ENCODE measurements around the gene CHD9NB. TPM values are rescaled to one million over a fixed set of nuclear protein-coding genes. Genes with fewer than 3 reads are reported as not detected.

The CHD9NB gene
- total and polyA plus RNA-seq, 8 donors, result 2.2 to 10.7 (median 7.3) TPM

- intact Hi-C loops (cut with DNase I), result no loop called here
- no peak for ATAC-seq
- Histone ChIP-seq H3K27me3 (no peaks in the 10 kb centered on the region), H3K4me3 (no peak overlapping the region), H3K27ac (no peak overlapping the region), H3K9me3 (no peaks in the 10 kb centered on the region), H3K4me1 (no peaks in the 10 kb centered on the region), H3K36me3 (no peaks in the 10 kb centered on the region)
- no peak for DNase-seq
- TF ChIP-seq CTCF (IDR thresholded peaks at IDR 0.05), result no peak
Measured at GRCh38 chr16:52997922-52998321, 54.8 kb downstream of the CHD9NB start.

DNA sequence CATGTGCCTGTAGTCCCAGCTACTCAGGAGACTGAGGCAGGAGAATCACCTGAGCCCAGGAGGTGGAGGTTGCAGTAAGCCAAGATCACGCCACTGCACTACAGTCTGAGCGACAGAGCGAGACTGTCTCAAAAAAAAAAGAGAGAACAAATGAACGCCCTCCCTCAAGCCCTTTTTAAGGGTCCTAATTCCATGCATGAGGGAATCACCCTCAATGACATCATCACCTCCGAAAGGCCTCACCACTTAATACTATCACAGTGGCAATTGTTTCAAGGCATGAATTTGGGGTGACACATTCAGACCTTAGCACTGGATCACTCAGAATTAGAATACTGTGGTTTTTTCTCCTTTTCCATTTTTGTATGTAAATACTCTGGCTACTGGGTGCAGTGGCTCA lies 57.8 kb downstream of the CHD9NB start:
- Histone ChIP-seq H3K4me1 (no peaks in the 10 kb centered on the region), H3K36me3 (no peaks in the 10 kb centered on the region), H3K9me3 (no peaks in the 10 kb centered on the region), H3K4me3 (no peak overlapping the region), H3K27ac (no peak overlapping the region), H3K27me3 (no peaks in the 10 kb centered on the region)
- DNase-seq, result no peak
- intact Hi-C loops (cut with DNase I), result no loop called here
- ATAC-seq, result no peak
- no peak for TF ChIP-seq CTCF (IDR thresholded peaks at IDR 0.05)

DNA sequence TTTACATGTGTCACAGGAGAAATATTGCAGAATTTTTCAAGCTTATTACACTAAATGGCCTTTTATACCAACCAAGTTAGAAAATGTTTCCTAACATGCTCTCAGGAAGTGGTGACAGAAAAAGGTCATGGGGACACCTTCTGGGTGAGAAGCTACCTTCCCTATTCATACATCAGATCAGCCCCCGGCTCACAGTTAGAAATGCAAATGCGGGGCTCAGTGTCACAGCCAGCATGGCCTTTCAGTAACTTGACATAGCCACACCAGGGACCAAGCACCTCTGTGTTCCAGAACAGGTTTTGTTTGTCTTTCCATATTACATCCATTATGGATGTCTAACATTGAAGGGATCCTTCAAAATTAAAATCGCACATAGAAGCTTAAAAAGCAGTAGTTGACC lies 59.5 kb downstream of the CHD9NB start:
- Histone ChIP-seq H3K4me3 (no peak overlapping the region), H3K9me3 (no peaks in the 10 kb centered on the region), H3K27ac (no peak overlapping the region), H3K27me3 (no peaks in the 10 kb centered on the region), H3K36me3 (no peaks in the 10 kb centered on the region), H3K4me1 (no peaks in the 10 kb centered on the region)
- no peak for DNase-seq
- no peak for ATAC-seq
- TF ChIP-seq CTCF (IDR thresholded peaks at IDR 0.05), result no peak
- intact Hi-C loops (cut with DNase I), result no loop called here

DNA sequence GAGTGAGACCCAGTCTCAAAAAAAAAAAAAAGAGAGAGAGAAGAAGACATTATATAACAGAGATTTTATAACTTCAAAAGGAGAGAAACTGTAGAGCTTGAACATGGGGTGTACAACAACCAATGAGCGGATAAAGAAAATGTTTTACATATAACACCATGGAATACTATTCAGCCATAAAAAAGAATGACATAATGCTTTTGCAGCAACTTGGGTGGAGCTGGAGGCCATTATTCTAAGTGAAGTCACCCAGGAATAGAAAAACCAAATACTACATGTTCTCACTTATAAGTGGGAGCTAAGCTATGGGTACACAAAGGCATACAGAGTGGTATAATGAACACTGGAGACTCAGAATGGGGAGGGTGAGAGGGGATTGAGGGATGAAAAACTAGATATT lies 61.1 kb downstream of the CHD9NB start:
- Histone ChIP-seq H3K27ac (no peak overlapping the region), H3K4me1 (no peaks in the 10 kb centered on the region), H3K27me3 (no peaks in the 10 kb centered on the region), H3K36me3 (no peaks in the 10 kb centered on the region), H3K9me3 (no peaks in the 10 kb centered on the region), H3K4me3 (no peak overlapping the region)
- DNase-seq, result no peak
- intact Hi-C loops (cut with DNase I), result no loop called here
- TF ChIP-seq CTCF (IDR thresholded peaks at IDR 0.05), result no peak
- ATAC-seq, result no peak

Other genes with a start within 250 kb of the CHD9NB start
- gene CHD9, start 2.1 kb upstream of the CHD9NB start, total RNA-seq, result 10 to 100 TPM; 73.9 to 79.9 TPM
- 10 to 100 TPM; 65.6 to 88.0 (median 73.0) TPM for gene CHD9, start 2.1 kb upstream of the CHD9NB start, polyA plus RNA-seq (ENCODE audit: insufficient read length in 6 of 6)

Measured in left lung (tissue), 10 donors.